PC-9 (cell line): ENCODE data around the gene PTDSS2. TPM values are rescaled to one million over a fixed set of nuclear protein-coding genes. Genes with fewer than 3 reads are reported as not detected.

Source experiments
- BruUV-seq: library from RNA; stranded (reverse); fragments of 400-500 nt; replicated peaks from 2 replicates; lab custom pipeline; 2021; lab: Mats Ljungman, UMichigan
- CTCF ChIA-PET: fragments of 300-600 bp; sonication (Branson Sonifier 250); formaldehyde crosslinking; loops from one replicate; lab custom pipeline; 2022; ENCODE audit warnings: antibody characterized with exemption; lab: Charles Lee
- POLR2A ChIA-PET: fragments of 300-600 bp; sonication (Branson Sonifier 250); formaldehyde crosslinking; loops from one replicate; lab custom pipeline; 2022; ENCODE audit warnings: antibody characterized with exemption; ENCODE audit not compliant: unreplicated experiment; lab: Charles Lee
- DNase-seq, 2 experiments: peaks; one replicate each; pipeline versions ENCODE4 v3.0.0 to v3.0.0-alpha.2; 2015 to 2022; ENCODE audit warnings: mixed read lengths in 1 of 2
- H2AFZ ChIP-seq: fragments of 200-600 bp; sonication (generic); 2 replicates; pipeline ENCODE4 v1.8.1; 2017; ENCODE audit warnings: antibody characterized with exemption
- H3F3A ChIP-seq: fragments of 200-600 bp; sonication (generic); 2 replicates; pipeline ENCODE4 v1.8.1; 2017; ENCODE audit warnings: antibody characterized with exemption, mild to moderate bottlenecking, low read depth; ENCODE audit not compliant: insufficient read depth
- H3K27ac ChIP-seq: fragments of 200-600 bp; sonication (generic); 2 replicates; pipeline ENCODE4 v1.6.1; 2016; ENCODE audit warnings: mixed run types
- H3K27me3 ChIP-seq: fragments of 200-600 bp; sonication (generic); 2 replicates; pipeline ENCODE4 v1.6.1; 2016; ENCODE audit warnings: low read depth, mixed run types; ENCODE audit not compliant: insufficient read depth
- H3K36me3 ChIP-seq: fragments of 200-600 bp; sonication (generic); 2 replicates; pipeline ENCODE4 v1.6.1; 2016; ENCODE audit warnings: low read depth, mixed run types
- H3K4me1 ChIP-seq: fragments of 200-600 bp; sonication (generic); replicated peaks from 2 replicates; pipeline ENCODE4 v1.6.1; 2016; ENCODE audit warnings: mixed run types; ENCODE audit not compliant: insufficient read depth
- H3K4me2 ChIP-seq: fragments of 200-600 bp; sonication (generic); 2 replicates; pipeline ENCODE4 v1.6.1; 2017; ENCODE audit warnings: mixed run types
- H3K4me3 ChIP-seq: fragments of 200-600 bp; sonication (generic); 2 replicates; pipeline ENCODE4 v1.6.1; 2016; ENCODE audit warnings: mixed run types
- H3K79me2 ChIP-seq: fragments of 200-600 bp; sonication (generic); 2 replicates; pipeline ENCODE4 v1.6.1; 2017; ENCODE audit warnings: low read depth, mixed run types
- H3K9me2 ChIP-seq: fragments of 200-600 bp; sonication (generic); 2 replicates; pipeline ENCODE4 v1.8.1; 2017; ENCODE audit warnings: mild to moderate bottlenecking; ENCODE audit not compliant: insufficient read depth
- H3K9me3 ChIP-seq: fragments of 200-600 bp; sonication (generic); 2 replicates; pipeline ENCODE4 v1.8.1; 2016; ENCODE audit warnings: low read depth; ENCODE audit not compliant: insufficient read depth
- H4K20me1 ChIP-seq: fragments of 200-600 bp; sonication (generic); 2 replicates; pipeline ENCODE4 v1.8.1; 2017; ENCODE audit not compliant: insufficient read depth
- CTCF ChIP-seq: fragments of 200-600 bp; sonication (generic); conservative IDR thresholded peaks from 2 replicates; pipeline ENCODE4 v1.6.1; 2017; ENCODE audit warnings: mixed run types, antibody characterized with exemption, mild to moderate bottlenecking, moderate library complexity
- EZH2 ChIP-seq: fragments of 200-600 bp; sonication (generic); IDR thresholded peaks from 2 replicates; pipeline ENCODE4 v1.8.0; 2017; ENCODE audit warnings: antibody characterized with exemption, low read depth
- intact Hi-C: fragments of 100-400 bp; cut with micrococcal nuclease; formaldehyde crosslinking; loops from one replicate; pipeline ENCODE4 v1.10.0; 2022; ENCODE audit not compliant: unreplicated experiment
- total RNA-seq: library from RNA; stranded (reverse); gene quantifications from 2 replicates; pipeline ENCODE4 v1.2.3, GENCODE V29; 2021

PTDSS2 gene
- total RNA-seq, 1 experiment from 2014 or later, result 32.5 TPM

- Histone ChIP-seq H3K4me3 (no peak overlapping the region), H2AFZ (no peak overlapping the region), H4K20me1 (no peaks in the 10 kb centered on the region), H3K4me1 (no peaks in the 10 kb centered on the region), H3F3A (0 out of 2 replicates have a peak, but pooled peaks cover 3% of the 10 kb centered on the region), H3K27me3 (no peaks in the 10 kb centered on the region), H3K9me3 (no peaks in the 10 kb centered on the region), H3K79me2 (no peaks in the 10 kb centered on the region), H3K9me2 (no peaks in the 10 kb centered on the region), H3K36me3 (no peaks in the 10 kb centered on the region), H3K27ac (no peak overlapping the region), H3K4me2 (no peak overlapping the region)
- POLR2A ChIA-PET, result interaction anchor here (0.6 to 0.9 kb wide), 5 partner anchors 14 to 504 kb away, joined by 3 to 9 read pairs (median 5); partner anchors contain the start of genes BET1L, PKP3 and RIC8A
- CTCF ChIA-PET, result interaction anchor here (1.0 kb wide), 2 partner anchors 41 to 43 kb away, joined by 4 to 8 read pairs; no protein-coding TSS in a partner anchor
- intact Hi-C loops, result no loop called here
- DNase-seq, result no peak
- BruUV-seq, result no TSS peak
- no peak for TF ChIP-seq CTCF
These were observed 42.4 kb upstream of the PTDSS2 start for GRCh38 chr11:407651-408123.

GRCh38 chr11:408154-409007 is 41.7 kb upstream of the PTDSS2 start:
- Histone ChIP-seq H3K9me2 (no peaks in the 10 kb centered on the region), H3K4me2 (no peak overlapping the region), H3K9me3 (no peaks in the 10 kb centered on the region), H3K4me1 (no peaks in the 10 kb centered on the region), H4K20me1 (no peaks in the 10 kb centered on the region), H3K27me3 (no peaks in the 10 kb centered on the region), H3K27ac (no peak overlapping the region), H3K79me2 (no peaks in the 10 kb centered on the region), H2AFZ (no peak overlapping the region), H3F3A (0 out of 2 replicates have a peak, but pooled peaks cover 3% of the 10 kb centered on the region), H3K36me3 (no peaks in the 10 kb centered on the region), H3K4me3 (no peak overlapping the region)
- intact Hi-C loops, result no loop called here
- no peak for TF ChIP-seq CTCF
- TF ChIP-seq EZH2, result no peak
- no peak for DNase-seq
- ChIA-PET POLR2A (interaction anchor here (0.7 kb wide), 1 partner anchor 285 kb away, joined by 3 read pairs; no protein-coding TSS in a partner anchor), CTCF (no interaction called here)
- BruUV-seq, result no TSS peak

- Histone ChIP-seq H3K9me3 (no peaks in the 10 kb centered on the region), H3K4me1 (no peaks in the 10 kb centered on the region), H3K27me3 (no peaks in the 10 kb centered on the region), H3F3A (0 out of 2 replicates have a peak, but pooled peaks cover 3% of the 10 kb centered on the region), H3K9me2 (no peaks in the 10 kb centered on the region), H2AFZ (no peak overlapping the region), H3K4me2 (no peak overlapping the region), H3K27ac (no peak overlapping the region), H3K36me3 (no peaks in the 10 kb centered on the region), H3K4me3 (no peak overlapping the region), H4K20me1 (no peaks in the 10 kb centered on the region), H3K79me2 (no peaks in the 10 kb centered on the region)
- intact Hi-C loops, result no loop called here
- TF ChIP-seq EZH2 (no peak), CTCF (no peak)
- ChIA-PET CTCF (no interaction called here), POLR2A (interaction anchor here (0.5 kb wide), 1 partner anchor 52 kb away, joined by 3 read pairs; no protein-coding TSS in a partner anchor)
- no peak for DNase-seq
- no TSS peak for BruUV-seq
These were observed 41.0 kb upstream of the PTDSS2 start for GRCh38 chr11:409008-409599.
